Astrocyte (in vitro differentiated cells and primary cell): ENCODE data around the gene FILIP1L.

ENCODE experiments used
- CTCF ChIP-seq: IDR thresholded peaks from 2 replicates; pipeline ENCODE4 v1.5.1; 2011; ENCODE audit warnings: low read depth, mild to moderate bottlenecking, inconsistent platforms, low read length, moderate library complexity; ENCODE audit not compliant: insufficient read depth
- EZH2 ChIP-seq: IDR thresholded peaks from 2 replicates; pipeline ENCODE4 v1.6.1; 2012; ENCODE audit warnings: mild to moderate bottlenecking, low read length, inconsistent platforms; ENCODE audit not compliant: insufficient read depth

- TF ChIP-seq EZH2 (no peak), CTCF (no peak)
Observed at GRCh38 chr3:99794485-99794884, 319.8 kb downstream of the FILIP1L start.
